Osteoblast (primary cell): ENCODE measurements around the gene UBN1. TPM values are rescaled to one million over a fixed set of nuclear protein-coding genes. Genes with fewer than 3 reads are reported as not detected.

Experiments
- DNase-seq: peaks from one replicate; pipeline ENCODE4 v3.0.0; 2011; ENCODE audit warnings: low spot score, mixed read lengths; ENCODE audit not compliant: insufficient read length; ENCODE audit errors: missing footprints
- H2AFZ ChIP-seq: 2 replicates; pipeline ENCODE4 v1.6.0; 2011; ENCODE audit warnings: mild to moderate bottlenecking, low read length
- H3K27ac ChIP-seq: 2 replicates; pipeline ENCODE4 v1.5.1; 2011; ENCODE audit warnings: mild to moderate bottlenecking, low read depth, low read length, moderate library complexity
- H3K27me3 ChIP-seq: 2 replicates; pipeline ENCODE4 v1.6.0; 2012; ENCODE audit warnings: mild to moderate bottlenecking, control low read depth, inconsistent platforms, low read length, moderate library complexity; ENCODE audit not compliant: insufficient read depth
- H3K36me3 ChIP-seq: 2 replicates; pipeline ENCODE4 v1.5.1; 2011; ENCODE audit warnings: mild to moderate bottlenecking, low read length, control low read depth, moderate library complexity; ENCODE audit not compliant: insufficient read depth
- H3K4me1 ChIP-seq: 2 replicates; pipeline ENCODE4 v1.5.1; 2011; ENCODE audit warnings: mild to moderate bottlenecking, low read length, control low read depth, moderate library complexity; ENCODE audit not compliant: insufficient read depth
- H3K4me2 ChIP-seq: 2 replicates; pipeline ENCODE4 v1.6.0; 2011; ENCODE audit warnings: mild to moderate bottlenecking, low read length; ENCODE audit not compliant: insufficient read depth
- H3K4me3 ChIP-seq: fragments of 200-600 bp; sonication (generic); 3 replicates; pipeline ENCODE4 v1.5.1; 2012; ENCODE audit warnings: mild to moderate bottlenecking, low read length, inconsistent platforms; ENCODE audit not compliant: insufficient read depth
- H3K79me2 ChIP-seq: 2 replicates; pipeline ENCODE4 v1.6.0; 2012; ENCODE audit warnings: mild to moderate bottlenecking, low read length, control low read depth, inconsistent platforms; ENCODE audit not compliant: insufficient read depth
- H3K9me3 ChIP-seq: 2 replicates; pipeline ENCODE4 v1.5.1; 2011; ENCODE audit warnings: low read depth, low read length, control low read depth
- H4K20me1 ChIP-seq: 2 replicates; pipeline ENCODE4 v1.6.0; 2012; ENCODE audit warnings: mild to moderate bottlenecking, low read length, control low read depth; ENCODE audit not compliant: insufficient read depth
- CTCF ChIP-seq: IDR thresholded peaks from 2 replicates; pipeline ENCODE4 v1.5.1; 2011; ENCODE audit warnings: mild to moderate bottlenecking, low read depth, low read length, moderate library complexity; ENCODE audit errors: extremely low read depth
- total RNA-seq: library from RNA; depleted of rRNA; stranded (reverse); fragments of >200 nt; gene quantifications from 2 replicates; pipeline ENCODE4 v1.2.3, GENCODE V29; 2012

UBN1 gene
- total RNA-seq, 1 donor = 38.4 TPM

- DNase-seq = no peak
- Histone ChIP-seq H4K20me1 (no peaks in the 10 kb centered on the region), H3K27me3 (no peaks in the 10 kb centered on the region), H3K4me2 (no peak overlapping the region), H3K9me3 (no peaks in the 10 kb centered on the region), H3K27ac (no peak overlapping the region), H3K79me2 (no peaks in the 10 kb centered on the region), H3K4me1 (no peaks in the 10 kb centered on the region), H3K36me3 (peaks cover 77% of the 10 kb centered on the region), H3K4me3 (no peak overlapping the region), H2AFZ (no peak overlapping the region)
- TF ChIP-seq CTCF = no peak
Measured at GRCh38 chr16:4811773-4812172, 35.5 kb upstream of the UBN1 start.

GRCh38 chr16:4813251-4814003, 33.9 kb upstream of the UBN1 start:
- Histone ChIP-seq H3K36me3 (peaks cover 71% of the 10 kb centered on the region), H3K79me2 (no peaks in the 10 kb centered on the region), H3K9me3 (no peaks in the 10 kb centered on the region), H2AFZ (no peak overlapping the region), H4K20me1 (no peaks in the 10 kb centered on the region), H3K4me3 (no peak overlapping the region), H3K27me3 (no peaks in the 10 kb centered on the region), H3K27ac (no peak overlapping the region), H3K4me1 (no peaks in the 10 kb centered on the region), H3K4me2 (no peak overlapping the region)
- no peak for TF ChIP-seq CTCF
- DNase-seq = no peak

GRCh38 chr16:4814046-4814445, 33.2 kb upstream of the UBN1 start:
- H3K79me2 ChIP-seq = no peaks in the 10 kb centered on the region
- peaks cover 65% of the 10 kb centered on the region for H3K36me3 ChIP-seq
- no peak overlapping the region for H3K27ac ChIP-seq
- DNase-seq = no peak
- H3K4me3 ChIP-seq = no peak overlapping the region
- no peaks in the 10 kb centered on the region for H3K9me3 ChIP-seq
- no peak overlapping the region for H2AFZ ChIP-seq
- H3K4me1 ChIP-seq = no peaks in the 10 kb centered on the region
- no peaks in the 10 kb centered on the region for H3K27me3 ChIP-seq
- H4K20me1 ChIP-seq = no peaks in the 10 kb centered on the region
- H3K4me2 ChIP-seq = no peak overlapping the region
- no peak for TF ChIP-seq CTCF

- no peaks in the 10 kb centered on the region for H3K9me3 ChIP-seq
- H3K27ac ChIP-seq = no peak overlapping the region
- H3K4me3 ChIP-seq = no peak overlapping the region
- no peak overlapping the region for H3K4me2 ChIP-seq
- no peaks in the 10 kb centered on the region for H3K4me1 ChIP-seq
- TF ChIP-seq CTCF = no peak
- H4K20me1 ChIP-seq = no peaks in the 10 kb centered on the region
- peaks cover 65% of the 10 kb centered on the region for H3K36me3 ChIP-seq
- no peak overlapping the region for H2AFZ ChIP-seq
- no peak for DNase-seq
- no peaks in the 10 kb centered on the region for H3K27me3 ChIP-seq
- no peaks in the 10 kb centered on the region for H3K79me2 ChIP-seq
Measured at GRCh38 chr16:4814542-4815173, 32.6 kb upstream of the UBN1 start.
